Left ventricle myocardium inferior (tissue), 1 donor: ENCODE data around the gene KPNA6. TPM values are rescaled to one million over a fixed set of nuclear protein-coding genes. Genes with fewer than 3 reads are reported as not detected.

ENCODE experiments used
- DNase-seq: peaks from one replicate; pipeline ENCODE4 v3.0.0-alpha.2; 2020
- H3K27ac ChIP-seq: fragments of 200-600 bp; replicated peaks from 2 replicates; pipeline ENCODE4 v1.8.0; 2021
- H3K27me3 ChIP-seq: fragments of 200-600 bp; 2 replicates; pipeline ENCODE4 v1.8.0; 2021; ENCODE audit warnings: low read depth
- H3K36me3 ChIP-seq: fragments of 200-600 bp; 2 replicates; pipeline ENCODE4 v1.8.0; 2021
- H3K4me1 ChIP-seq: fragments of 200-600 bp; 2 replicates; pipeline ENCODE4 v1.8.0; 2021
- H3K4me3 ChIP-seq: fragments of 200-600 bp; 2 replicates; pipeline ENCODE4 v1.8.0; 2021; ENCODE audit warnings: mild to moderate bottlenecking, moderate library complexity
- H3K9me3 ChIP-seq: fragments of 200-600 bp; replicated peaks from 2 replicates; pipeline ENCODE4 v1.8.0; 2021
- intact Hi-C: fragments of 100-400 bp; cut with micrococcal nuclease; formaldehyde crosslinking; loops from one replicate; pipeline ENCODE4 v1.11.0; 2022
- total RNA-seq: library from RNA; stranded (reverse); fragmentation: NEBNext Ultra II Directional; extraction: Animal tissue kit (Norgen Biotek cat#: 25700); gene quantifications from one replicate; pipeline ENCODE4 v1.2.1, GENCODE V29; 2021
- TF ChIP-seq, protein P1 (sequence below): fragments of 200-600 bp; IDR thresholded peaks from 2 replicates; pipeline ENCODE4 v1.8.0; 2021; ENCODE audit warnings: antibody characterized with exemption, mild to moderate bottlenecking, borderline replicate concordance
- donor health status: DM: no; HTN: yes; CAD: no; lungs with severe emphysema.

KPNA6 gene
- total RNA-seq, 1 donor from 2014 or later: 75.9 TPM

GRCh38 chr1:32200226-32201010 is 92.6 kb downstream of the KPNA6 start, which contains the start of gene CCDC28B:
Gene CCDC28B, plus strand, starts transcription at chr1:32200595. Its CDS starts 1,341 bp downstream, at chr1:32201936.
- H3K4me3 ChIP-seq: peak within 1 kb of the TSS; percentile 72
- peaks cover 23% of the 10 kb centered on the region for H3K36me3 ChIP-seq
- H3K9me3 ChIP-seq: no peaks in the 10 kb centered on the region
- intact Hi-C loops: no loop called here
- peak; percentile 75 for DNase-seq
- no peaks in the 10 kb centered on the region for H3K27me3 ChIP-seq
- H3K27ac ChIP-seq: peak within 1 kb of the TSS; percentile 91
- H3K4me1 ChIP-seq: peaks cover 73% of the 10 kb centered on the region
- TF ChIP-seq, protein P1, sequence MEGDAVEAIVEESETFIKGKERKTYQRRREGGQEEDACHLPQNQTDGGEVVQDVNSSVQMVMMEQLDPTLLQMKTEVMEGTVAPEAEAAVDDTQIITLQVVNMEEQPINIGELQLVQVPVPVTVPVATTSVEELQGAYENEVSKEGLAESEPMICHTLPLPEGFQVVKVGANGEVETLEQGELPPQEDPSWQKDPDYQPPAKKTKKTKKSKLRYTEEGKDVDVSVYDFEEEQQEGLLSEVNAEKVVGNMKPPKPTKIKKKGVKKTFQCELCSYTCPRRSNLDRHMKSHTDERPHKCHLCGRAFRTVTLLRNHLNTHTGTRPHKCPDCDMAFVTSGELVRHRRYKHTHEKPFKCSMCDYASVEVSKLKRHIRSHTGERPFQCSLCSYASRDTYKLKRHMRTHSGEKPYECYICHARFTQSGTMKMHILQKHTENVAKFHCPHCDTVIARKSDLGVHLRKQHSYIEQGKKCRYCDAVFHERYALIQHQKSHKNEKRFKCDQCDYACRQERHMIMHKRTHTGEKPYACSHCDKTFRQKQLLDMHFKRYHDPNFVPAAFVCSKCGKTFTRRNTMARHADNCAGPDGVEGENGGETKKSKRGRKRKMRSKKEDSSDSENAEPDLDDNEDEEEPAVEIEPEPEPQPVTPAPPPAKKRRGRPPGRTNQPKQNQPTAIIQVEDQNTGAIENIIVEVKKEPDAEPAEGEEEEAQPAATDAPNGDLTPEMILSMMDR: no peak

GRCh38 chr1:32201011-32201855 is 93.4 kb downstream of the KPNA6 start:
- Histone ChIP-seq H3K27me3 (no peaks in the 10 kb centered on the region), H3K4me3 (peak overlapping the region; percentile 72), H3K36me3 (peaks cover 15% of the 10 kb centered on the region), H3K27ac (peak overlapping the region; percentile 91), H3K4me1 (peaks cover 74% of the 10 kb centered on the region), H3K9me3 (no peaks in the 10 kb centered on the region)
- intact Hi-C loops: no loop called here
- TF ChIP-seq, protein P1: no peak
- peak; percentile 77 for DNase-seq

DNA sequence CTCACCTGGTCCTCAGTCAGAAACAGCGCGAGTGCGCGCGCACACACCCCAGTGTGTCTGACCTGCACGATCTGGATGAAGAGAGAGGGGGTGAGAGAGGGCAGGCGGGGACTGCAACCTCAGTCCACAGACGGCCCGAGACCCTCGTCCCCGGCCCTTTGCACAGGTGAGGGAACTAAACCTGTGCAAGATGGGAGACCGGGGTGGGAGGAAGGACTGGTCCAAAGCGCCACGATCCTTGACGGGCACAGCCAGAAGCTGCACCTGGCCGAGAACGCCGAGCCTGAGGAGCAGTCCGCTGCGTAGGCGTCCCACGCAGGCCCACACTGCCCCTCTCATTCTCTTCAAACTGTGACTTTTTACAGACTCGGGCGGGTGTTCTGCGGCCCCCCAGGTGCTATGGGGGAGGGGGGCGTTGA is 97.1 kb downstream of the KPNA6 start:
- no peak for DNase-seq
- no peaks in the 10 kb centered on the region for H3K36me3 ChIP-seq
- no peaks in the 10 kb centered on the region for H3K27me3 ChIP-seq
- TF ChIP-seq, protein P1: no peak
- H3K27ac ChIP-seq: peak overlapping the region; percentile 60
- peaks cover 51% of the 10 kb centered on the region for H3K4me1 ChIP-seq
- no peaks in the 10 kb centered on the region for H3K9me3 ChIP-seq
- intact Hi-C loops: no loop called here
- H3K4me3 ChIP-seq: peak overlapping the region; percentile 78

DNA sequence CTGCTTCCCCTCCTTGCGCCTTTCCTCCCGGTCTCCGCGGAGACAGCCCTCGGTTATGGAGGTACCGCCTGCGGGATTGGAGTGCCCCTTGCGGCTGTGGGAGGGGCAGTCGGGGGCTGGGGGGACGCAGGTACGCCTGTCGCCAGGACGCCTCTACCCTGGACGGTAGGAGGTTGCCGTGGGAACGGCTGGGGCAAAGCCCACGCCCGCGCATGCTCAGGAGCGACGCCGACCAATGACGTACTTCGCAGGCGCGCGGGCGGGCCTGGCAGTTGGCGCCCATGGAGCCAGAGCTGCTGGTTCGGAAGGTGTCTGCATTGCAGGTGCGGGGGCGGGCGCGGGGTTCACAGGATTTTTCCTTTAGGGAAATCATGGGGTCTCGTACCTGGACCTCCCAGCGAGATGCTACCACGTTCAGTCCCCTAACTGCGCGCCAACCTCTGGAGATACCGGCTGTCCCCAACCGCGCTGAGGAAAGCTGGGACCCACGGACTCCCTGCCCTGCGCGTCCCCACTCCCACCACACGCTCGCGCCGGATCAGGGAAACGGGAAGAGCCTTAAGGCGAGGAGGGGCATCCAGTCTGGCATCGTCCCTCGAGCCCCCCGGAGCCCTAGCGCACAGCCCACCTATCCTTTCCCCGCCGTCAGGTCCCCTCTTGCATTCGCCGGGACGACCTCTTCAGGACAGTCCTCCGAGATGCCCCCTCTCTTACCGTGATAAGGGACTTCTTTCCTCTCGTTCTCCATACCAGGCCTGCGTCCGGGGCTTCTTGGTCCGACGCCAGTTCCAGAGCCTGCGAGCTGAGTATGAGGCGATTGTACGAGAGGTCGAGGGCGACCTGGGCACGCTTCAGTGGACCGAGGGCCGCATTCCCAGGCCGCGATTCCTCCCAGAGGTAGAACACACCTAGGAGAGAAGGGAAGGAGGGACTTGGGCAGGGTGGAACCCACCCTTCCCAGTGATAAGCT is 97.8 kb downstream of the KPNA6 start, which contains the start of gene IQCC:
Gene IQCC (plus strand): TSS at position 271 of the 970 bp plus-strand sequence. CDS start 11 bp downstream, at position 282.
- H3K27ac ChIP-seq: peak within 1 kb of the TSS; percentile 60

More for the DNA sequence above, 97.8 kb downstream of the KPNA6 start, which contains the start of gene IQCC:
- Histone ChIP-seq H3K4me1 (peaks cover 44% of the 10 kb centered on the region), H3K9me3 (no peaks in the 10 kb centered on the region), H3K36me3 (no peaks in the 10 kb centered on the region), H3K27me3 (no peaks in the 10 kb centered on the region), H3K4me3 (peak within 1 kb of the TSS; percentile 78)
- intact Hi-C loops: no loop called here
- DNase-seq: peak; percentile 84
- TF ChIP-seq, protein P1: no peak
